ENCODE results near the gene QRFPR.
"Not testable (repeated sequence)": the region's sequence is repeated elsewhere in the genome, so short reads cannot be mapped to it uniquely, and the experiment has no call there.

The QRFPR gene

DNA sequence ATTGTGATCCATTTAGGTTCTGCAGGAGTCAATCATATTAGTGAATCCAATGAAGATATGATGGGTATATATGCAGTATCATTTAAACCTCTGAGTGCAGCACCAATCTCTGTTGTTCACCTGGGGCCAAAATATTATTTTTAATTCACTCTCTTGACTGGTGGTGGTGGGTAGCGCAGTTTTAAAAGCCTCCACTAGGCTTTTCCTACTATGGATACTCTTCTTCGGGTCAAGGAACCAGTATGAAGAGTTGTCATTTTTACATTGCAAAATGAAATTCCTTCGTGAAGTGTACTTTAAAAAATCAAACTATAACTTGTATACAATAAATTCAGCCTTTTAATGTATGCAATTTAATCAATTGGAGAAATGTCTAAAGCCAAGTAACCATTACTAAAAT lies 56.5 kb downstream of the QRFPR start:
- H3K27ac ChIP-seq, result no peak overlapping the region
- no peak for TF ChIP-seq ZFX (IDR thresholded peaks at IDR 0.05; ENCODE audit: borderline replicate concordance)
- TF ChIP-seq, protein P1, sequence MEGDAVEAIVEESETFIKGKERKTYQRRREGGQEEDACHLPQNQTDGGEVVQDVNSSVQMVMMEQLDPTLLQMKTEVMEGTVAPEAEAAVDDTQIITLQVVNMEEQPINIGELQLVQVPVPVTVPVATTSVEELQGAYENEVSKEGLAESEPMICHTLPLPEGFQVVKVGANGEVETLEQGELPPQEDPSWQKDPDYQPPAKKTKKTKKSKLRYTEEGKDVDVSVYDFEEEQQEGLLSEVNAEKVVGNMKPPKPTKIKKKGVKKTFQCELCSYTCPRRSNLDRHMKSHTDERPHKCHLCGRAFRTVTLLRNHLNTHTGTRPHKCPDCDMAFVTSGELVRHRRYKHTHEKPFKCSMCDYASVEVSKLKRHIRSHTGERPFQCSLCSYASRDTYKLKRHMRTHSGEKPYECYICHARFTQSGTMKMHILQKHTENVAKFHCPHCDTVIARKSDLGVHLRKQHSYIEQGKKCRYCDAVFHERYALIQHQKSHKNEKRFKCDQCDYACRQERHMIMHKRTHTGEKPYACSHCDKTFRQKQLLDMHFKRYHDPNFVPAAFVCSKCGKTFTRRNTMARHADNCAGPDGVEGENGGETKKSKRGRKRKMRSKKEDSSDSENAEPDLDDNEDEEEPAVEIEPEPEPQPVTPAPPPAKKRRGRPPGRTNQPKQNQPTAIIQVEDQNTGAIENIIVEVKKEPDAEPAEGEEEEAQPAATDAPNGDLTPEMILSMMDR (IDR thresholded peaks at IDR 0.05), result no peak

- TF ChIP-seq ZFX (IDR thresholded peaks at IDR 0.05; ENCODE audit: borderline replicate concordance), result no peak
- TF ChIP-seq, protein P1 (IDR thresholded peaks at IDR 0.05), result no peak
These were observed 59.4 kb downstream of the QRFPR start for GRCh38 chr4:121321466-121321865.

GRCh38 chr4:121316091-121316490 lies 64.7 kb downstream of the QRFPR start:
- H3K27ac ChIP-seq, result no peak overlapping the region
- no peak for TF ChIP-seq ZFX (IDR thresholded peaks at IDR 0.05; ENCODE audit: borderline replicate concordance)
- TF ChIP-seq, protein P1 (IDR thresholded peaks at IDR 0.05), result no peak

More at GRCh38 chr4:121321466-121321865, 59.4 kb downstream of the QRFPR start:
- H3K27ac ChIP-seq, result no peak overlapping the region

DNA sequence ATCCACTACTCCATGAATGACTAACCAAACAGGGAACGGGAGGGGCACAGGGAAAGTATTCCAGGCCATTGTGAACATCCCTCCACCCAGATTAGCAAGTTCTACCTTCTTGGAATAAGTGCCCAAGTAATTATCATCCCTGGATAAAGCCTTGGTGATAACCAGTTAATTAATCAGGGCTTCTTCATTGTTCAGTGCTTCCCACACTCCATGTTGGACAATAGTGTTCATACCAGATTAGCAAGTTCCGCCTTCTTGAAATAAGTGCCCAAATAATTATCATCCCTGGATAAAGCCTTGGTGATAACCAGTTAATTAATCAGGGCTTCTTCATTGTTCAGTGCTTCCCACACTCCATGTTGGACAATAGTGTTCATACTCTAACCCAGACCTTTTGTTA lies 67.4 kb downstream of the QRFPR start:
- not testable (repeated sequence) for H3K27ac ChIP-seq

- H3K27ac ChIP-seq, result no peak overlapping the region
- TF ChIP-seq, protein P1 (IDR thresholded peaks at IDR 0.05), result no peak
- no peak for TF ChIP-seq ZFX (IDR thresholded peaks at IDR 0.05; ENCODE audit: borderline replicate concordance)
These were observed 72.0 kb downstream of the QRFPR start for GRCh38 chr4:121308828-121309227.

DNA sequence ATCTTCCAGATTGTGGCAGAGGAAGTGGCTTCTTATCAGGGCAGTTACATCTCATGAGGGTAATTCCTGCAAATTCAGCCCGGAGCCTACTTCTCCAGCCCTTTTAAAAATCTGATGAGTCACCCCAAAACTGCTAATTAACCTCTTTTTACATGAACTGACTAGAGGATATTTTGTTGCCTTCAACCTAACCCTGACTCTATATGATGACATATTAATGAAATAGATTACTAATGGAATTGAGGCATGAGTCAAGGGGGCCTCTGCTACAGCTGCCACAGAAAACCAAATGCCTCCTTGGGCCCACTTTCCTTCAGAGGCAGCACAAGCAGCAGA lies 72.5 kb downstream of the QRFPR start:
- no peak overlapping the region for H3K27ac ChIP-seq
- TF ChIP-seq, protein P1 (IDR thresholded peaks at IDR 0.05), result no peak
- no peak for TF ChIP-seq ZFX (IDR thresholded peaks at IDR 0.05; ENCODE audit: borderline replicate concordance)

DNA sequence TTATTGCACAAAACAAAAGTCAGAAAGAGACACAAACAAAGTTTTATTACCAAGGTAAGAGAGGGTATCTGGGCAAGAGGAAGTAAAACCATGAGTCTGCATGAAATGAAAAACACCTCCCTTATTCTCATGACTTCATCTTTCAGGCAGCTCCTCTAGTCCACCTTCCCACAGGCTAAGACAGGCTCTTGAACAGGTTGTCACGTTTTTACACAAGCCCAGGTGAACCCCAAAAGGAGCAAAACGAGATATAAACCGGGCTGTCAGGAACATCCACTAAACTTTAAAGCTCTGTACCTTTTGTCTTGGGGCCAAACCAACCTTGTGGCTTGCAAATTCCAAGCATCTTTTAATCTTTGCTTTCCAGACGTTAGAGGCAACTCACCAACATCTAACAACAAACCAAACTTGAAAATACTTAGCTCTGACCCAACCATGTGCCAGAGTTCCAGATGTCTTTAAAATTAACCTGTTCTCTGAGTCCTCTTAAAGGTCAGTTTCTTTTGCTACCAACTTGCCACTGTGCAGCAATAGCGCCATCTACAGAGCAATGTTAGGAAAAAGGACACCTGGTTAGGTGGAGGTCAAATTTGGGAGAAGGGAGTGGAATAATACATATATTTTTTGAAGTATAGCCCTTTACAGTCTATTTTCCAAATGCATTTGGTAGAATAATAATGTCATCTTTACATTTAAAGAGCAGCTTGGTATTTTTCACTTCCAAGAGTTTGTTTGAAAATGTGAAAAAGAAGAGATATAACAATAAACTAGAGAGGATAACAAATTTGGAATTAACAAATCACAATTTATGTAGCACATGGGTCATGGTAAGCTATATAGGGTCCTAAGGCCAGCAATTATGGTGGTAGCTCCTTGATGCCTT lies 73.1 kb downstream of the QRFPR start:
- no peak overlapping the region for H3K27ac ChIP-seq
- TF ChIP-seq ZFX (IDR thresholded peaks at IDR 0.05; ENCODE audit: borderline replicate concordance), result no peak
- TF ChIP-seq, protein P1 (IDR thresholded peaks at IDR 0.05), result peak; percentile 91
